Measurements from ENCODE around the gene ACSS3. TPM values are rescaled to one million over a fixed set of nuclear protein-coding genes. Genes with fewer than 3 reads are reported as not detected.

ACSS3 gene
- total and polyA plus RNA-seq, 10 of the 15 experiments (the other 5 are each of a cell fraction or from before 2014, with no cell fraction given), result 0.06 to 0.31 TPM; not detected in 8

- Histone ChIP-seq H3K4me2 (ENCODE audit: control insufficient read depth, insufficient read depth) (no peak overlapping the region), H3K9me3 (replicated peaks; ENCODE audit: control insufficient read depth, insufficient read depth, low read length) (no peaks in the 10 kb centered on the region), H3K27me3 (replicated peaks in 1 of 2; ENCODE audit: control insufficient read depth in 2 of 2, insufficient read depth in 2 of 2, low read length in 1 of 2) (no peaks in the 10 kb centered on the region), H3K4me3 (no peak overlapping the region), H3K36me3 (ENCODE audit: control insufficient read depth in 2 of 2, insufficient read depth in 2 of 2, low read length in 1 of 2) (no peaks in the 10 kb centered on the region), H4K20me1 (ENCODE audit: control insufficient read depth, insufficient read depth) (no peaks in the 10 kb centered on the region), H3K79me2 (ENCODE audit: control insufficient read depth, insufficient read depth, low read length) (no peaks in the 10 kb centered on the region), H3K9ac (ENCODE audit: control insufficient read depth, insufficient read depth, low read length) (no peak overlapping the region), H3K4me1 (ENCODE audit: control insufficient read depth, insufficient read depth, low read length) (no peaks in the 10 kb centered on the region), H3K27ac (ENCODE audit: control insufficient read depth, insufficient read depth) (no peak overlapping the region), H2AFZ (ENCODE audit: control insufficient read depth, low read depth, low read length) (no peak overlapping the region)
- FAIRE-seq (no peak), ATAC-seq (no peak), DNase-seq (ENCODE audit: low read depth, low spot score) (no peak)
- BruUV-seq (replicated peaks), result no TSS peak
- intact Hi-C loops (cut with micrococcal nuclease; ENCODE audit: unreplicated experiment) (no loop called here), in situ Hi-C loops (cut with MboI) (no loop called here)
- WGBS (ENCODE audit: insufficient coverage, insufficient replicate concordance, low lambda C conversion rate, missing lambda C conversion rate), result 37% methylated on average over 5 of the region's 5 CpGs
- ChIA-PET CTCF (no interaction called here), POLR2A (no interaction called here), SMC1A (ENCODE audit: uncharacterized antibody, unreplicated experiment) (no interaction called here), RAD21 (ENCODE audit: unreplicated experiment) (no interaction called here)
- TF ChIP-seq BACH1 (IDR thresholded peaks at IDR 0.05; ENCODE audit: borderline replicate concordance) (no peak), BRCA1 (IDR thresholded peaks at IDR 0.05; ENCODE audit: low read depth, low read length) (no peak), CUX1 (IDR thresholded peaks at IDR 0.05; ENCODE audit: insufficient replicate concordance, low read depth, low read length) (no peak), RBBP5 (conservative IDR thresholded peaks at IDR 0.05) (no peak), EGR1 (IDR thresholded peaks at IDR 0.05; ENCODE audit: borderline replicate concordance in 1 of 2, low read depth in 2 of 2, low read length in 2 of 2) (no peak), ESRRA (IDR thresholded peaks at IDR 0.05; ENCODE audit: low read length) (no peak), NFYA (IDR thresholded peaks at IDR 0.05; ENCODE audit: borderline replicate concordance, low read depth, low read length) (no peak), CREB1 (IDR thresholded peaks at IDR 0.05; ENCODE audit: low read depth) (no peak), MEF2A (IDR thresholded peaks at IDR 0.05; ENCODE audit: insufficient read depth, low read depth, low read length) (no peak), NKRF (conservative IDR thresholded peaks at IDR 0.05) (no peak), ATF2 (IDR thresholded peaks at IDR 0.05; ENCODE audit: low read length) (no peak), KAT2A (conservative IDR thresholded peaks at IDR 0.05; ENCODE audit: control insufficient read depth, low read depth, low read length) (no peak), ZNF384 (IDR thresholded peaks at IDR 0.05; ENCODE audit: borderline replicate concordance, low read depth, low read length) (no peak)
Observed at GRCh38 chr12:81229759-81230158, 151.9 kb downstream of the ACSS3 start.
